DND-41 (cell line): ENCODE measurements around the gene SERGEF.

Experiments
- ATAC-seq: fragments of 200-7000 bp; cut with Tn5 transposase; 3 replicates; pipeline ENCODE4 v1.9.1; 2021; ENCODE audit warnings: low read depth; ENCODE audit not compliant: insufficient read depth
- DNase-seq: peaks from one replicate; pipeline ENCODE4 v3.0.0-alpha.2; 2020
- H2AFZ ChIP-seq: 2 replicates; pipeline ENCODE4 v1.6.0; 2012; ENCODE audit warnings: low read depth, low read length
- H3K27ac ChIP-seq: 2 replicates; pipeline ENCODE4 v1.5.1; 2012; ENCODE audit warnings: low read length, inconsistent platforms
- H3K27me3 ChIP-seq: fragments of 200-600 bp; sonication (generic); 2 replicates; pipeline ENCODE4 v1.6.0; 2012; ENCODE audit warnings: low read length, mild to moderate bottlenecking, inconsistent platforms; ENCODE audit not compliant: insufficient read depth, poor library complexity
- H3K36me3 ChIP-seq: 2 replicates; pipeline ENCODE4 v1.5.1; 2012; ENCODE audit warnings: low read length, inconsistent platforms; ENCODE audit not compliant: insufficient read depth
- H3K4me1 ChIP-seq: 2 replicates; pipeline ENCODE4 v1.5.1; 2012; ENCODE audit warnings: mild to moderate bottlenecking, low read length; ENCODE audit not compliant: insufficient read depth
- H3K4me2 ChIP-seq: 2 replicates; pipeline ENCODE4 v1.6.0; 2012; ENCODE audit warnings: mild to moderate bottlenecking, moderate library complexity, low read length, inconsistent platforms; ENCODE audit not compliant: insufficient read depth
- H3K4me3 ChIP-seq, 2 experiments: fragments of 200-600 bp in 1 of 2; shearing (Covaris generic) in 1 of 2; 2 replicates each; pipeline ENCODE4 v1.5.1; 2012 to 2016; ENCODE audit warnings: inconsistent platforms in 2 of 2, low read length in 2 of 2, mild to moderate bottlenecking in 2 of 2, low read depth in 1 of 2, moderate library complexity in 1 of 2
- H3K79me2 ChIP-seq: 2 replicates; pipeline ENCODE4 v1.6.0; 2012; ENCODE audit warnings: low read length, inconsistent platforms; ENCODE audit not compliant: insufficient read depth
- H3K9ac ChIP-seq: 2 replicates; pipeline ENCODE4 v1.6.0; 2012; ENCODE audit warnings: low read depth, mild to moderate bottlenecking, inconsistent platforms, low read length, moderate library complexity
- H3K9me3 ChIP-seq: 2 replicates; pipeline ENCODE4 v1.5.1; 2012; ENCODE audit warnings: low read length, moderate library complexity, mild to moderate bottlenecking, inconsistent platforms; ENCODE audit not compliant: insufficient read depth, severe bottlenecking
- H4K20me1 ChIP-seq: 2 replicates; pipeline ENCODE4 v1.6.0; 2012; ENCODE audit warnings: low read length; ENCODE audit not compliant: insufficient read depth
- EZH2 ChIP-seq: IDR thresholded peaks from 3 replicates; pipeline ENCODE4 v1.6.1; 2012; ENCODE audit warnings: borderline replicate concordance, low read depth, mild to moderate bottlenecking, moderate library complexity, low read length, inconsistent platforms; ENCODE audit not compliant: severe bottlenecking
- TF ChIP-seq, protein P1 (sequence below): IDR thresholded peaks from 2 replicates; pipeline ENCODE4 v1.5.1; 2012; ENCODE audit warnings: borderline replicate concordance, low read length, moderate library complexity, mild to moderate bottlenecking; ENCODE audit not compliant: poor library complexity, severe bottlenecking; ENCODE audit errors: extremely low read depth

The SERGEF gene

GRCh38 chr11:17802491-17802890 lies 210.4 kb downstream of the SERGEF start:
- no peaks in the 10 kb centered on the region for H3K4me1 ChIP-seq
- H3K36me3 ChIP-seq = no peaks in the 10 kb centered on the region

DNA sequence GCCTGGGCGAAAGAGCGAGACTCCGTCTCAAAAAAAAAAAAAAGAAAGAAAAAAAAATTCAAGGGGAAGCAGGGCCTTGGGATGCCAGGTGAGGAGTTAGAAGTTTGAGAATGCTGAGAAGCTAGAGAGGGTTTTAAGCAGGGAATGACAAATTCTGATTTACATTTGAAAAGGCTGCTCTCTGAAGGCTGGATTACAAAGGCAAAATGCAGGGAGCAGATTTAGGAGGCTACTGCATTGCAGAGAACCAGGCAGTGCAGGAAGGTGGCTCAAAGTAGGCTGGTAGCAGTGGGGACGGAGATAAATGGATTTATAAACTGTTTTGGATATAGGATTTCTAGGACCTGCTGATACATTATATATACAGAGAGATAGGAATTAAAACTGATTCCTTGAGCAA lies 211.7 kb downstream of the SERGEF start:
- H3K27me3 ChIP-seq = no peaks in the 10 kb centered on the region
- no peak overlapping the region for H3K9ac ChIP-seq
- no peak overlapping the region for H3K4me2 ChIP-seq
- no peak overlapping the region for H2AFZ ChIP-seq
- no peak overlapping the region for H3K27ac ChIP-seq
- no peak for ATAC-seq
- H3K4me1 ChIP-seq = no peaks in the 10 kb centered on the region
- H3K9me3 ChIP-seq = no peaks in the 10 kb centered on the region
- no peak for DNase-seq
- H3K79me2 ChIP-seq = no peaks in the 10 kb centered on the region
- H3K36me3 ChIP-seq = no peaks in the 10 kb centered on the region
- TF ChIP-seq EZH2 = no peak
- H4K20me1 ChIP-seq = peaks cover 3% of the 10 kb centered on the region; the same call in 1 of the 2 replicates
- H3K4me3 ChIP-seq = no peak overlapping the region

More at GRCh38 chr11:17802491-17802890, 210.4 kb downstream of the SERGEF start:
- Histone ChIP-seq H3K4me3 (no peak overlapping the region), H3K9me3 (no peaks in the 10 kb centered on the region), H2AFZ (no peak overlapping the region), H3K4me2 (no peak overlapping the region), H3K79me2 (no peaks in the 10 kb centered on the region), H3K27me3 (no peaks in the 10 kb centered on the region), H3K9ac (no peak overlapping the region), H3K27ac (no peak overlapping the region), H4K20me1 (no peaks in the 10 kb centered on the region)
- ATAC-seq (no peak), DNase-seq (no peak)
- TF ChIP-seq EZH2 = no peak
- TF ChIP-seq, protein P1, sequence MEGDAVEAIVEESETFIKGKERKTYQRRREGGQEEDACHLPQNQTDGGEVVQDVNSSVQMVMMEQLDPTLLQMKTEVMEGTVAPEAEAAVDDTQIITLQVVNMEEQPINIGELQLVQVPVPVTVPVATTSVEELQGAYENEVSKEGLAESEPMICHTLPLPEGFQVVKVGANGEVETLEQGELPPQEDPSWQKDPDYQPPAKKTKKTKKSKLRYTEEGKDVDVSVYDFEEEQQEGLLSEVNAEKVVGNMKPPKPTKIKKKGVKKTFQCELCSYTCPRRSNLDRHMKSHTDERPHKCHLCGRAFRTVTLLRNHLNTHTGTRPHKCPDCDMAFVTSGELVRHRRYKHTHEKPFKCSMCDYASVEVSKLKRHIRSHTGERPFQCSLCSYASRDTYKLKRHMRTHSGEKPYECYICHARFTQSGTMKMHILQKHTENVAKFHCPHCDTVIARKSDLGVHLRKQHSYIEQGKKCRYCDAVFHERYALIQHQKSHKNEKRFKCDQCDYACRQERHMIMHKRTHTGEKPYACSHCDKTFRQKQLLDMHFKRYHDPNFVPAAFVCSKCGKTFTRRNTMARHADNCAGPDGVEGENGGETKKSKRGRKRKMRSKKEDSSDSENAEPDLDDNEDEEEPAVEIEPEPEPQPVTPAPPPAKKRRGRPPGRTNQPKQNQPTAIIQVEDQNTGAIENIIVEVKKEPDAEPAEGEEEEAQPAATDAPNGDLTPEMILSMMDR = no peak

- H3K9ac ChIP-seq = no peak overlapping the region
- TF ChIP-seq EZH2 = no peak
- TF ChIP-seq, protein P1 = no peak
- no peak overlapping the region for H3K4me2 ChIP-seq
- no peak for DNase-seq
- H3K4me3 ChIP-seq = no peak overlapping the region
- H3K27ac ChIP-seq = no peak overlapping the region
- H3K36me3 ChIP-seq = no peaks in the 10 kb centered on the region
- no peaks in the 10 kb centered on the region for H3K4me1 ChIP-seq
- no peak for ATAC-seq
- no peaks in the 10 kb centered on the region for H3K79me2 ChIP-seq
- no peaks in the 10 kb centered on the region for H3K27me3 ChIP-seq
- H4K20me1 ChIP-seq = peaks cover 3% of the 10 kb centered on the region; the same call in 1 of the 2 replicates
- H3K9me3 ChIP-seq = no peaks in the 10 kb centered on the region
- no peak overlapping the region for H2AFZ ChIP-seq
Observed at GRCh38 chr11:17799147-17799546, 213.7 kb downstream of the SERGEF start.

GRCh38 chr11:17798716-17799115 lies 214.1 kb downstream of the SERGEF start:
- Histone ChIP-seq H3K9ac (no peak overlapping the region), H3K4me2 (no peak overlapping the region), H3K4me1 (no peaks in the 10 kb centered on the region), H4K20me1 (peaks cover 3% of the 10 kb centered on the region; the same call in 1 of the 2 replicates), H3K27ac (no peak overlapping the region), H3K27me3 (no peaks in the 10 kb centered on the region), H3K4me3 (no peak overlapping the region), H3K36me3 (no peaks in the 10 kb centered on the region), H3K79me2 (no peaks in the 10 kb centered on the region), H3K9me3 (no peaks in the 10 kb centered on the region), H2AFZ (no peak overlapping the region)
- DNase-seq (no peak), ATAC-seq (no peak)
- TF ChIP-seq EZH2 = no peak
- TF ChIP-seq, protein P1 = no peak
